Measurements from ENCODE around the gene CELSR2. TPM values are rescaled to one million over a fixed set of nuclear protein-coding genes. Genes with fewer than 3 reads are reported as not detected.

The CELSR2 gene
- total and polyA plus RNA-seq, 2 experiments from 2014 or later = 11.2 to 35.1 TPM

GRCh38 chr1:109208836-109209463, 40.4 kb upstream of the CELSR2 start:
- TF ChIP-seq STAT1 (IDR thresholded peaks at IDR 0.05; ENCODE audit: unreplicated experiment) = no peak
- no peak for TF ChIP-seq EZH2 (IDR thresholded peaks at IDR 0.05; ENCODE audit: low read depth, unreplicated experiment)
- TF ChIP-seq POLR2AphosphoS5 (IDR thresholded peaks at IDR 0.05; ENCODE audit: low read depth) = no peak
- TF ChIP-seq EZH2phosphoT487 (IDR thresholded peaks at IDR 0.05; ENCODE audit: unreplicated experiment) = no peak
- TF ChIP-seq ETS1 (IDR thresholded peaks at IDR 0.05) = no peak
- no peak for TF ChIP-seq JUNB (IDR thresholded peaks at IDR 0.05; ENCODE audit: unreplicated experiment)
- no peak for TF ChIP-seq NANOG (IDR thresholded peaks at IDR 0.05; ENCODE audit: borderline replicate concordance)
- no peak for TF ChIP-seq ZNF114 (CRISPR knock-in tag; IDR thresholded peaks at IDR 0.05)
- no peak for TF ChIP-seq CREB1 (CRISPR knock-in tag; IDR thresholded peaks at IDR 0.05; ENCODE audit: low read depth)
- no peak for TF ChIP-seq ZNF331 (CRISPR knock-in tag; IDR thresholded peaks at IDR 0.05; ENCODE audit: low read depth)
- no peak for TF ChIP-seq ZNF462 (CRISPR knock-in tag; IDR thresholded peaks at IDR 0.05)
- no peak for TF ChIP-seq REST (IDR thresholded peaks at IDR 0.05; ENCODE audit: unreplicated experiment)
- TF ChIP-seq CTCF (conservative IDR thresholded peaks at IDR 0.05; ENCODE audit: low read depth in 2 of 2) = no peak
- no peak overlapping the region for H3K4me2 ChIP-seq
- no peaks in the 10 kb centered on the region for H3K9me3 Mint-ChIP-seq

More at GRCh38 chr1:109208836-109209463, 40.4 kb upstream of the CELSR2 start:
- Histone ChIP-seq H4K20me1 (replicated peaks; ENCODE audit: insufficient read depth) (no peaks in the 10 kb centered on the region), H2AFZ (0 out of 2 replicates have a peak overlapping the region, but pooled peaks have one; percentile 52), H3K9me2 (ENCODE audit: insufficient read depth) (no peaks in the 10 kb centered on the region), H3K27me3 (ENCODE audit: insufficient read depth) (no peaks in the 10 kb centered on the region), H3K27ac (ENCODE audit: low read depth) (no peak overlapping the region), H3K79me2 (replicated peaks; ENCODE audit: insufficient read depth) (no peaks in the 10 kb centered on the region), H3K36me3 (ENCODE audit: insufficient read depth) (no peaks in the 10 kb centered on the region), H3K4me3 (no peak overlapping the region), H3K4me1 (ENCODE audit: insufficient read depth) (peaks cover 7% of the 10 kb centered on the region), H3F3A (replicated peaks; ENCODE audit: low read depth) (no peaks in the 10 kb centered on the region)
- Mint-ChIP-seq H3K27ac (no peak overlapping the region), H3K4me3 (no peak overlapping the region), H3K36me3 (ENCODE audit: low read depth) (no peaks in the 10 kb centered on the region), H3K4me1 (peaks cover 6% of the 10 kb centered on the region; the same call in 2 of the 3 replicates), H3K27me3 (ENCODE audit: insufficient read depth, low read depth, poor library complexity) (no peaks in the 10 kb centered on the region)
- no peak for ATAC-seq
- no peak for DNase-seq (ENCODE audit: low spot score)
